K562 (cell line): ENCODE results near the gene EFR3B. TPM values are rescaled to one million over a fixed set of nuclear protein-coding genes. Genes with fewer than 3 reads are reported as not detected.

ENCODE experiments used
- ATAC-seq: fragments of 200-7000 bp; cut with Tn5 transposase; 3 replicates; pipeline ENCODE4 v1.9.1; 2020; ENCODE audit warnings: moderate library complexity
- BruUV-seq: library from RNA; stranded (reverse); fragments of 400-500 nt; replicated peaks from 2 replicates; lab custom pipeline; 2021; lab: Mats Ljungman, UMichigan
- CTCF ChIA-PET: fragments of 300-600 bp; formaldehyde crosslinking; extraction: SDS; loops from one replicate; lab custom pipeline; 2021; ENCODE audit warnings: low intra/inter-chr PET ratio; lab: Yijun Ruan, JAX
- POLR2A ChIA-PET: fragments of 300-600, 350-650 bp; sonication (Branson Sonifier 250); formaldehyde crosslinking; extraction: SDS; loops from one replicate; lab custom pipeline; 2021; ENCODE audit warnings: antibody characterized with exemption, inconsistent platforms; lab: Yijun Ruan, JAX
- DNase-seq, 4 experiments: peaks; one replicate each; pipeline versions ENCODE4 v3.0.0 to v3.0.0-alpha.2; 2011 to 2018; ENCODE audit warnings: low spot score in 3 of 4, mixed read lengths in 3 of 4; ENCODE audit errors: extremely low read depth in 1 of 4
- FAIRE-seq: peaks from 2 replicates; lab custom pipeline; 2011; peaks lifted over from hg19 to GRCh38; lab: Jason Lieb, UNC
- H2AFZ ChIP-seq: 2 replicates; pipeline ENCODE4 v1.6.0; 2011; ENCODE audit warnings: low read depth, low read length, control low read depth, inconsistent platforms
- H3K27ac ChIP-seq: fragments of 200-600 bp; 3 replicates; pipeline ENCODE4 v1.8.0; 2011; ENCODE audit warnings: low read depth, mild to moderate bottlenecking, control low read depth, inconsistent platforms, low read length, moderate library complexity, mixed read lengths; ENCODE audit errors: extremely low read depth
- H3K27me3 ChIP-seq, 2 experiments: fragments of 300-600 bp in 1 of 2; 2 replicates in 1 of 2; 3 replicates in 1 of 2; pipeline versions ENCODE4 v1.6.0 to v1.8.0; 2011; ENCODE audit warnings: inconsistent platforms in 2 of 2, low read length in 2 of 2, mild to moderate bottlenecking in 1 of 2, mixed read lengths in 1 of 2, moderate library complexity in 1 of 2; ENCODE audit not compliant: control insufficient read depth in 2 of 2, insufficient read depth in 2 of 2
- H3K36me3 ChIP-seq: fragments of 300-600 bp; 3 replicates; pipeline ENCODE4 v1.8.0; 2011; ENCODE audit warnings: mild to moderate bottlenecking, low read length, inconsistent platforms; ENCODE audit not compliant: control insufficient read depth, insufficient read depth
- H3K4me1 ChIP-seq, 2 experiments: fragments of 200-600 bp in 1 of 2; replicated peaks in 1 of 2; 2 replicates in 1 of 2; 3 replicates in 1 of 2; pipeline versions ENCODE4 v1.5.1 to v1.8.0; 2011; ENCODE audit warnings: inconsistent platforms in 2 of 2, low read length in 2 of 2, mild to moderate bottlenecking in 1 of 2, mixed read lengths in 1 of 2, moderate library complexity in 1 of 2; ENCODE audit not compliant: control insufficient read depth in 2 of 2, insufficient read depth in 2 of 2
- H3K4me2 ChIP-seq: 2 replicates; pipeline ENCODE4 v1.6.1; 2011; ENCODE audit warnings: low read length, control low read depth, inconsistent platforms, mixed read lengths; ENCODE audit not compliant: insufficient read depth
- H3K4me3 ChIP-seq: fragments of 200-600 bp; sonication (generic), shearing (Covaris generic); 2 replicates; pipeline ENCODE4 v1.5.1; 2016; ENCODE audit warnings: control low read depth, inconsistent platforms
- H3K79me2 ChIP-seq: fragments of 200-600 bp; 3 replicates; pipeline ENCODE4 v1.8.0; 2011; ENCODE audit warnings: low read length, inconsistent platforms; ENCODE audit not compliant: control insufficient read depth, insufficient read depth
- H3K9ac ChIP-seq, 2 experiments: 2 replicates each; pipeline versions ENCODE4 v1.6.0 to v1.6.1; 2011; ENCODE audit warnings: low read depth in 2 of 2, low read length in 2 of 2, control low read depth in 1 of 2, inconsistent platforms in 1 of 2, mild to moderate bottlenecking in 1 of 2, mixed read lengths in 1 of 2; ENCODE audit not compliant: insufficient read depth in 1 of 2
- H3K9me1 ChIP-seq: one replicate; pipeline ENCODE4 v1.6.0; 2011; ENCODE audit warnings: inconsistent platforms, mild to moderate bottlenecking, low read length, moderate library complexity; ENCODE audit not compliant: control insufficient read depth, insufficient read depth
- H3K9me3 ChIP-seq: replicated peaks from 2 replicates; pipeline ENCODE4 v1.5.1; 2011; ENCODE audit warnings: low read depth, low read length, inconsistent platforms; ENCODE audit not compliant: control insufficient read depth, insufficient read depth
- H4K20me1 ChIP-seq: replicated peaks from 2 replicates; pipeline ENCODE4 v1.6.1; 2011; ENCODE audit warnings: low read length, inconsistent platforms, mixed read lengths; ENCODE audit not compliant: control insufficient read depth, insufficient read depth
- ATF1 ChIP-seq, 2 experiments: fragments of 450-650 bp in 1 of 2; IDR thresholded peaks; 2 replicates each; pipeline ENCODE4 v1.6.1; 2016; ENCODE audit warnings: missing compliant biosample characterization in 1 of 2, missing genetic modification characterization in 1 of 2
- ESRRB ChIP-seq: fragments of 250-450 bp; sonication (Bioruptor Pico); IDR thresholded peaks from 2 replicates; pipeline ENCODE4 v1.5.0; 2020; ENCODE audit warnings: mild to moderate bottlenecking, moderate library complexity, borderline replicate concordance
- LEF1 ChIP-seq: fragments of 450-650 bp; IDR thresholded peaks from 2 replicates; pipeline ENCODE4 v1.6.1; 2016; ENCODE audit warnings: mild to moderate bottlenecking
- PML ChIP-seq: IDR thresholded peaks from 2 replicates; pipeline ENCODE4 v1.6.1; 2012; ENCODE audit warnings: low read length, inconsistent platforms
- TGIF2 ChIP-seq: sonication (generic); formaldehyde crosslinking; IDR thresholded peaks from 2 replicates; pipeline ENCODE4 v1.8.1; 2022; ENCODE audit warnings: mild to moderate bottlenecking, missing genetic modification reagents, moderate library complexity
- ZNF644 ChIP-seq: fragments of 200-800 bp; sonication (Bioruptor generic); IDR thresholded peaks from 2 replicates; pipeline ENCODE4 v1.6.1; 2016; ENCODE audit warnings: low read depth, missing genetic modification characterization, missing compliant biosample characterization
- WGBS: fragments of 100-300 bp; shearing (Covaris generic); methylation state at CpG from one replicate; pipeline ENCODE4 v1.1.6; 2016; ENCODE audit warnings: low coverage, mixed read lengths; ENCODE audit not compliant: insufficient coverage; ENCODE audit errors: missing lambda C conversion rate; 5-methylcytosine and 5-hydroxymethylcytosine counted together
- in situ Hi-C: fragments of 300-500 bp; cut with MboI; formaldehyde crosslinking; loops from 4 replicates; pipeline ENCODE4 v1.15.0; 2018; ENCODE audit warnings: inconsistent platforms, mixed read lengths
- intact Hi-C: fragments of 100-400 bp; cut with micrococcal nuclease; formaldehyde crosslinking; loops from 2 replicates; pipeline ENCODE4 v1.14.2; 2022
- polyA plus RNA-seq, 8 experiments: library from polyadenylated mRNA; depleted of rRNA in 4 of 8; stranded (reverse) in 5 of 8; unstranded in 3 of 8; fragments of >200 nt; fragmentation: Nextera tagmentation in 2 of 8; fragmentation: Illumina TruSeq in 1 of 8; extraction: Ambion mirVana in 2 of 8; extraction: Trizol in 1 of 8; gene quantifications; 2 replicates each; pipeline versions ENCODE4 v1.2.1 to v1.2.3, GENCODE V29; 2011 to 2014; ENCODE audit warnings: inconsistent platforms in 1 of 8, missing spikeins in 1 of 8
- total RNA-seq, 7 experiments: library from RNA; depleted of rRNA in 6 of 7; stranded (reverse); fragments of >200 nt in 6 of 7; fragmentation: Illumina TruSeq in 2 of 7; extraction: Trizol in 2 of 7; gene quantifications; 2 replicates each; pipeline versions ENCODE4 v1.2.1 to v1.2.3, GENCODE V29; 2011 to 2021; ENCODE audit warnings: low replicate concordance in 1 of 7

EFR3B gene
- total and polyA plus RNA-seq, 9 of the 15 experiments (the other 6 are each of a cell fraction or from before 2014, with no cell fraction given) = not detected

- 1% methylated on average over 14 of the region's 15 CpGs for WGBS
- no peak for TF ChIP-seq ZNF644
- TF ChIP-seq PML = no peak
- TF ChIP-seq LEF1 = no peak
- TF ChIP-seq TGIF2 (CRISPR knock-in tag) = no peak
- no peak for TF ChIP-seq ATF1 (CRISPR knock-in tag; IDR thresholded peaks at IDR 0.05)
- TF ChIP-seq ATF1 (tag; IDR thresholded peaks at IDR 0.05) = no peak
- no peak for TF ChIP-seq ESRRB (CRISPR knock-in tag)
- ChIA-PET CTCF (interaction anchor here (0.5 to 5.0 kb wide), 3 partner anchors 155 to 720 kb away, joined by 3 to 33 read pairs (median 5); no protein-coding TSS in a partner anchor), POLR2A (interaction anchor here (0.6 to 2.1 kb wide), 4 partner anchors 154 to 562 kb away, joined by 3 to 7 read pairs (median 4); no protein-coding TSS in a partner anchor)
- H3K36me3 ChIP-seq = no peaks in the 10 kb centered on the region
- H3K79me2 ChIP-seq = no peaks in the 10 kb centered on the region
- peaks cover 43 to 77% of the 10 kb centered on the region in 2 experiments; a peak in 4 of 5 replicates for H3K27me3 ChIP-seq
- in situ Hi-C loops = loop anchor here (5.0 to 10.0 kb wide), 2 partner anchors 153 to 725 kb away; no protein-coding TSS in a partner anchor
- no peaks in the 10 kb centered on the region for H3K9me1 ChIP-seq
- H4K20me1 ChIP-seq = peaks cover 3% of the 10 kb centered on the region; the same call in 1 of the 2 replicates
- intact Hi-C loops = loop anchor here (1.0 to 5.0 kb wide), 4 partner anchors 66 to 719 kb away; no protein-coding TSS in a partner anchor
- no TSS peak for BruUV-seq
- no peak overlapping the region for H3K9ac ChIP-seq
- H2AFZ ChIP-seq = no peak overlapping the region
- H3K4me3 ChIP-seq = no peak overlapping the region
- DNase-seq (no peak), ATAC-seq (peak; percentile 17; the same call in 2 of the 3 replicates), FAIRE-seq (no peak)
- H3K9me3 ChIP-seq = no peaks in the 10 kb centered on the region
- H3K4me1 ChIP-seq = peaks cover 2 to 12% of the 10 kb centered on the region in 2 experiments; a peak in 4 of 5 replicates
- no peak overlapping the region for H3K4me2 ChIP-seq
- H3K27ac ChIP-seq = no peak overlapping the region
Measured at GRCh38 chr2:25129901-25130520, 88.1 kb downstream of the EFR3B start.
